ENCODE measurements around the gene PTPRN2.

PTPRN2 gene

GRCh38 chr7:157690833-157691585 lies 896.6 kb downstream of the PTPRN2 start:
- peak; percentile 88 for DNase-seq

GRCh38 chr7:157690058-157690832 lies 897.4 kb downstream of the PTPRN2 start:
- no peak for DNase-seq

GRCh38 chr7:157689269-157690057 lies 898.2 kb downstream of the PTPRN2 start:
- DNase-seq = no peak

GRCh38 chr7:157688533-157689268 lies 898.9 kb downstream of the PTPRN2 start:
- DNase-seq = no peak

DNA sequence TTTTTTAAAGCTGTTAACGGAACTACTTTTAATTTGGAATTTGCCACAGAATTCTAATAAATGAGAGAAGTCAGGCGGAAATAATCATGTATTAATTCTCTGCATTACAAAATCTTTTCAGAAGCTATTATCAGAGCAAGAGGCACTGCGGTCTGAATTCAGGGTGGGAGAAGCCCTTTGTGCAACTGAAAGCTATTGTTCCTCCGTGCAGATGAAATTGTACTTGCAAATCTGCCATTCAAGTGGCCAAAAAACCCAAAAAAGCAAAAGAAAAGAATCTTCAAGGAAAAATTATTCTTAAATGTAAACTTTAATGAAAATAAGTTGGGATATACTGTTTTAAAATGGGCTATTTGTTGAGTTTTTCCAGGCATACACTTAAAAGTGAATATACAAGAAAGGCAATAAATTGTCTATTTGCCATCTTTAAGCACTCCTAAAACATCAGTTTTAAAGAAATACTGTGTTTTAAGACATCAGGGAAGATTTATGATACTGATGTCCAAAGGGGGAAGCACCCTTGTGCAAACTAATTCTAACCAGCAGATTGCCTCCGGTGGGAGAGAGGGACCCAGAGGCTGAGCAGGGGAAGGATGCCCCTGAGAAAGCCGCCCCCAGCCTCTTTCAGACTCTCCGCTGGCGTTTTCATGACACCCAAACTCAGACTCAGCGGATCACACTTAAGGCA lies 899.6 kb downstream of the PTPRN2 start:
- no peak for DNase-seq

DNA sequence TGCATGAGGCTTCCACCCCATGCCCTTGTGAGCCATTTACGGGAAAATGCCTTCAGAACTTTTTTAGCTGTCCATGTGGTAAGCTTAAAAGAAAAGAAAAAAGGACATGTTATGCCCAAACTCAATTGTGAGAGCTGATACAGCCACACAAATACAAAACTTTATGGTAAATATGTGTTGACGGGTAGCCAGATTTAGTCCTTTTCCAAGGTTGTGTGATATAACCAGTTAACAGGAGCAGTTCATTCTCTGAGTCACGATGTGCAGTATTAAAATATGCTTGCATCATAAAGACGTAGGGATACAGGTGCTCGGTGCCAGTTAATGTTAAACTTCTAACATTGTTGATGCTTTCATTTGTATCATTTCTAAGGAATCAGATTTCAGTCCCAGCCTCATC lies 900.5 kb downstream of the PTPRN2 start:
- DNase-seq = no peak

DNA sequence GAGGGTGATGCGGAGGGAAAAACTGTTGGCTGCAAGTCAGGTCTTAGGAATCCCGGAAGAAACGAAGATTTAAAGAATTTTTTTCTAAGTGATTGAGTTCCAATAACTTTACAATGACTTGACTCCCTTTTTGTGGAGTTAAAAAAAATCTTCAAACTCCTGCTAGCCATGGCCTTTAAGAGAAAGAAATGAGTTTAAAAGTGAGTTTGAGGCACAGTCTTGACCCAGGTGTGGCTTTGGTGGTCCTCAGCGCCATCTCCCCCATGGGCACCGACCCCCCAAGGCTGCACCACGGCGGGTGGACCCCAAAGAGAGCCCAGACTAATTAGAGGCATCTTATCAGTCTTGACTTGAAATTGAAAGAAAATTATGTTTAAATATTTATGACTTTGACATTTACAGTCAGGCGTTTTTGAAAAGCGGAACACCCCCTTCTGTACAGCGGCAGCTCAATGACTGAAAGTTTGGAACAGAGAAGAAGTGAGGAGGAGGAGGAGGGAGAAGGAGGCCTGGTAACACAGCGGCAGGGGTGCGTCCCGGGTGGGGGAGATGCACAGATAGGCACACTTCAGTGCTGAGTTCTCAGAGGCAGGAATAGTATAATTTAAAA lies 901.2 kb downstream of the PTPRN2 start:
- DNase-seq = no peak

GRCh38 chr7:157685430-157686284 lies 902.0 kb downstream of the PTPRN2 start:
- DNase-seq = no peak

DNA sequence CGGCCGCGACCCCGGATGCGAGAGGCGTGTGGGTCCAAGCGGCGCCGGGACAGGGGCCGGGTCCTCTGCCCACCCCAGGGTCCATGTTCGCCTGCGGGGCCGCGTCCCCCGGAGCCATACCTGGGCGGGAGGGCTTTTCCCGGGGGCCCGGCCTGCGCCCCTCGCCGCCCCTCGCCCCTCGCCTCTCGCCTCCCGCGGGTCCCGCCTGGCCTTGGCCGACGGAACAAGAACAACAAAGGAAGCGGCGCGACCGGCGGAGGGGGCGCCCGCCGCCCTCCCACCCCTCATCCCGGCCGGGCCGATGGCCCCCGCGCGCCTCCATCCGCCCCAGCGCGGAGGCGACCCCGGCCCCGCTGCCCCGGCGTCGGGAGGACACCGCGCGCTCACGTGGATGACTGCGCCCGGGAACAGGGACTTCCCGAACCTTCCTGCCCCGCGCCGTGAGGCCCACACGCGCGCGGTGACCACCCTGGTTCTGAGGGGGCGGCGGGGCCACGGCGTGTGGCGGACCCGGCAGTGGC lies 902.7 kb downstream of the PTPRN2 start:
- no peak for DNase-seq

DNA sequence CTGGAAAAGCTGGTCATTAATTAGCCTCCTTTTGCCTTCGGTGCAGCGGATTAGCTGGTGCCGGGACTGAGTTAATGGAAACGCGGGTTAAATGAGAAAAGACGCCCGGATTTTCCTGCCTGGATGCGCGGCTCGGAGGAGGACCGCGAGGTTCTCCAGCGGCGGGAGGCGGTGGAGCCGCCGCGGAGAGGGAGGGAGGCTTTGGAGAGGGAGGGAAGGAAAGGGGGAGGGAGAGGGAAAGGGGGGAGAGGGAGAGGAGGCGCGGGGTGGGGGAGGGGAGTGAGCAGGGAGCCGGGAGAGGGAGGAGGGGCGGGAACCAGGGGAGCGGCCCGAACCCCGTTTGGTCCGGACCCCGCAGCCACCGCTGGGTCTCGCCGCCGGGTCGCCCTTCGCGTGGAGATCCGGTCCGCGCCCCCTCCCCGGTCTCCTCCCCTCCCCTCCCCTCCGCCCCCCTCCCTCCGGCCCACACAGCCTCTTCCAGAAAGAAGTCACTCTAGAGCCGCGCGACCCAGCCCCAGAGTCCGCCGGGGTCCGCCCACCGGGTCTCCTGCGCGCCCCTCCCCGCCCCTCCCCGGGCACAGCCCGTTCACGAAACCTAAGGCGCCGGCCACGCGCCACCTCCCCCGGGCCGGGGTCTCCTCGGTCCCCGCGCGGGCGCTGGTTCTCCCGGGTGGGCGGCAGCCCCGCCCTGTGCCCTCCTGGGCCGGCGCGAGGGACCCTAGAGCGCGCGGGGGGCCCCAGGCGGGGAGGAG lies 903.3 kb downstream of the PTPRN2 start:
- no peak for DNase-seq

- DNase-seq = no peak
Observed at GRCh38 chr7:157683747-157684156, 903.9 kb downstream of the PTPRN2 start.

- DNase-seq = no peak
Observed at GRCh38 chr7:157682946-157683746, 904.5 kb downstream of the PTPRN2 start.

DNA sequence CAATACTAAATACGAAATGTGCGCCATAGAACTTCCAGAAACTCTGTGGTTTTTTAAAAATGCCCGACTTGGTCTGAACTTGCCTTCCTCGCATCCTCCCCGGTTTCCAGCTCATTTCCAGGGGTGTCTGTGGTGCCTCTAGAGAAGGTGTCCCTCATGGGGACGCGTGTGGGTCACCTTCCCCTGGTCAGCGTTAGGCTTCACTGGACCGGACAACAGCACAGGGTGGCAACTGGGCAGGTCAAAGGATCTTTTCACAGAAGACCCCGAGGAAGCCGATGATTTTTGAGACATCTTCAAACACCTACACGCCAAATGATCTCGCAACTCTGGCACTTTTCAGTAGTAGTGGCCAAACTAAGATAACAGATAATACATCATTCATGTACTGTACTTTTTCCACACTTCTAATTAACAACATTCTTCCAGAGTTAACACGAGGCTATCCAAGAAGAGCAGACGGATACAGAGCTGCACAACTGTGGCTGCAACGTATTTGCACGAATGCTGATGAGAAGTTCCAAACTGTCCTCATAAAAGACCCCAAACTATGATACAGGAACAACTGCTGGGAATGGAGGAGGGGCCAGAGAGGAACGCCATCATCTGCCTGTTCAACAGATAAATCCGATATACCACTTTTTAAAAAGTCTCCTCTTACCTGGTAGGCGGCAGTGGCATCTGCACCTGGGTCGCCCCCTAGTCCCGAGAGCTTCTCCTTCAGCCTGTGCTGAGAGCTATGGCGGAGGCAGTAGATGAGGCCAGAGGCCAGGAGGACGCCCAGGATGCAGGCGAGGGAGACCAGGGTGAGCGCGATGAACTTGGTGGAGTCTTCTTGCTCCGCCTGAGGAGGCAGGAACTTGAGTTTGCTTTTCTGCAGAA lies 905.3 kb downstream of the PTPRN2 start:
- no peak for DNase-seq

DNA sequence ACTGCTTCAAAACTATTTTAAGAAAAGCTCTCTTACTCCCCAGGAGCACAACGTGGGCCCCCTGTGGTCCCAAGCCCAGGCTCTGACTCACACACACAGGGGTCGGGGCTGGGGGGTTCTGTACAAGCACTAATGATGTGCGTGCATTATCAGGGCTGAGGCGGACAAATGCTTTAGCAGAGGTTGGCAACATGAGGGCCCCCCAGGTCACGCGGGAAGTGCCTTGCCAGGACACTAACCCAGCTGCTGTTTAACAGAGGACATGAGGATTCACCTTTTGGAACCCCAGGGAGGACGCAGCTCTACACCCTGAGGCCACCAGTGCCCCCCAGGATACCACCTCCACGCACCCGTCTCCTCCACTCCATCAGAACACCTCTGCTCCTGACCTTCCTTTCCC lies 908.0 kb downstream of the PTPRN2 start:
- DNase-seq = no peak

DNA sequence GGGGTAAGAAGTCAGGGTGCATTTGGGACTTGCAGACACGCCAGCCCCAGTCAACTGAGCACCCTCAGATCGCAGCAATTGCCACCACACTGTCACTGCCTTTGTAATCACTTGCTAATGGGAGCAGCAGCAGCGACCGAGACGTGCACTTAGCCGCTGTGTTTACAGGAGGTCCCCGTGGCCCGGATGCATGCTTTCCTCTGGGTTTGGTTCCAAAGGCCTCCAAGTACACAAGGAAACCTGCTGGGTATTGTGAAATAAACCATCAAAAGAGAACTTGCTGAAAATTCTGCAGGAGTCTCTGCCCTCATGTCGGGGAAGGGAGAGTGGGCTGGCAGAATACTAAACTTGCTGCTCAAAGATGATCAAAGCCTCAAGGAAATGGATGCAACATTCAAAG lies 909.1 kb downstream of the PTPRN2 start:
- no peak for DNase-seq

DNA sequence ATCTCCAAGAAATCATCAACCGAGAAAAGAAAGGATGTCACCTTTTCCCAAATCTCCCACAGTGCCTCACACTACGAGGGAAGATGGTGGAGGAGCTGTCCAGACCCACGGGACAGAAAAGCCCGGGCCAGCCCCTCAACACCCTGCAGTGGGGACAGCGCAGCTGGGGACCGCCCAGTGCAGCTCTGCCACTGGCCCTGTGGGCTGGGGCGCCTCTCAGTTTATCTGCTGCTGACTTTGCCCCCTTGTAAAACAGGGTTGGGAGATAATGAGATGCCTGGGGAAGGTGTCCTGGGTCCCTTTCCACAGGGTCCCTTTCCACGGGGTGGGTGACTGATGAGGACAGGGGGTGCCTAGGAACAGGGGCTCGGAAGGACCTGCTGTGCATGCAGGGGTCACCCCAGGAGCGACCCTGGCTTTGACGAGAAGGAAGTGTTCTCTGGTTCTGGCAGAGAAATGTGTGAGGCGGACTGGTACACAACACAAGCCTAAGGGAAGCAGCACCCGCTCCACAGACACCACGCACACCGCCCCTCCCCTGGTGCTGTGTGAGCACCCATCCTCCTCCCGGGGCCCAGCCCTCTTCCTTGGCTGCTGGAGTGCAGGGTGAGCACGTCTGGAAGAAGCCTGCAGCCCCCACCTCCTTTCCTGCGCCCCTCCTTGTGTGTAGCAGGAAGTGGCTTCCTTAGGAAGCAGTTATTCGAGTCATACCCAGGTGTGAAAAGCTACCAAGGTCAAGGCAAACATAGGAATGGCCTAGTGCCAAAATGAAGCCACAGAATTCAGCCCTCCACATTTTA lies 911.0 kb downstream of the PTPRN2 start:
- DNase-seq = no peak

DNA sequence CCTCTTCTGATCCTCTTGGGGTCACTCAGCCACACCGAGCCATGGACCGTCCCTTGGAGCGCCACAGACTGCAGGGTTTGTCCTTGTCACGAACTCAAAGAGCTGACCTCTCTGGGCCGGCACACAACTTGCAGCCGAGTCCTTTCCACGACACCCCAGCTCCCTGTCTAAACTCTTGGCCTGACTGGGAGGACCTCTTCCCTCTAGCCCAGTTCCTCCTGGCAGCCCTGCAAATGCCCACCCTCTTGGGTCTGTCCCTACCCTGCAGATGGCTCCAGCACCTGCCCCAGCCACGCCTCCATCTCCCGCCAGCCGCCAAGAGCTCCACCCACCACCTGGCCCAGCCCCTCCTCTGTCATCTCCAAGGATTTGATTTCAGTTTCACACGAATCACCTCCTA lies 911.6 kb downstream of the PTPRN2 start:
- DNase-seq = no peak

Data from NCI-H510A (cell line).